GM18909 (cell line): ENCODE data around the gene CFAP46.

Source experiments
- ATAC-seq: cut with Tn5 transposase; IDR thresholded peaks from one replicate; pipeline ENCODE4 v1.9.1; 2021; ENCODE audit warnings: mild to moderate bottlenecking; ENCODE audit not compliant: unreplicated experiment, poor library complexity

Gene CFAP46

GRCh38 chr10:132918617-132919373, 23.6 kb downstream of the CFAP46 start:
- ATAC-seq = no peak

- no peak for ATAC-seq
These were observed 24.1 kb downstream of the CFAP46 start for GRCh38 chr10:132918264-132918616.

GRCh38 chr10:132916956-132917666, 25.3 kb downstream of the CFAP46 start:
- no peak for ATAC-seq

- no peak for ATAC-seq
These were observed 25.9 kb downstream of the CFAP46 start for GRCh38 chr10:132916421-132916841.

- ATAC-seq = no peak
These were observed 27.0 kb downstream of the CFAP46 start for GRCh38 chr10:132915411-132915810.

- ATAC-seq = no peak
These were observed 27.6 kb downstream of the CFAP46 start for GRCh38 chr10:132914732-132915131.

GRCh38 chr10:132913559-132914115, 28.7 kb downstream of the CFAP46 start:
- no peak for ATAC-seq

- no peak for ATAC-seq
These were observed 29.4 kb downstream of the CFAP46 start for GRCh38 chr10:132912713-132913558.

- no peak for ATAC-seq
These were observed 30.1 kb downstream of the CFAP46 start for GRCh38 chr10:132912225-132912712.

- no peak for ATAC-seq
These were observed 30.6 kb downstream of the CFAP46 start for GRCh38 chr10:132911786-132912097.

GRCh38 chr10:132910901-132911785, 31.2 kb downstream of the CFAP46 start:
- no peak for ATAC-seq

GRCh38 chr10:132910186-132910880, 32.0 kb downstream of the CFAP46 start:
- no peak for ATAC-seq

- ATAC-seq = no peak
These were observed 32.8 kb downstream of the CFAP46 start for GRCh38 chr10:132909491-132910071.

GRCh38 chr10:132908621-132909295, 33.6 kb downstream of the CFAP46 start:
- ATAC-seq = no peak

GRCh38 chr10:132907821-132908620, 34.3 kb downstream of the CFAP46 start:
- no peak for ATAC-seq

GRCh38 chr10:132906836-132907235, 35.5 kb downstream of the CFAP46 start:
- no peak for ATAC-seq

GRCh38 chr10:132906106-132906505, 36.3 kb downstream of the CFAP46 start:
- no peak for ATAC-seq
